SK-N-SH (cell line): ENCODE measurements around the gene AP3D1.

Source experiments
- CHD2 ChIP-seq: fragments of 150-350 bp; IDR thresholded peaks from 2 replicates; pipeline ENCODE4 v1.6.1; 2018; ENCODE audit warnings: low read length; ENCODE audit not compliant: partially characterized antibody
- EP300 ChIP-seq, 2 experiments: IDR thresholded peaks; 2 replicates each; pipeline versions ENCODE4 v1.4.0 to v1.6.1; 2012; ENCODE audit warnings: borderline replicate concordance in 1 of 2, low read depth in 1 of 2, low read length in 1 of 2
- FOXM1 ChIP-seq: IDR thresholded peaks from 2 replicates; pipeline ENCODE4 v1.4.0; 2012; ENCODE audit warnings: low read depth, mild to moderate bottlenecking
- GABPA ChIP-seq: IDR thresholded peaks from 2 replicates; pipeline ENCODE4 v1.4.0; 2012; ENCODE audit warnings: low read depth, mild to moderate bottlenecking
- MEF2A ChIP-seq: IDR thresholded peaks from 2 replicates; pipeline ENCODE4 v1.4.0; 2012; ENCODE audit warnings: low read depth, borderline replicate concordance
- MXI1 ChIP-seq: IDR thresholded peaks from 2 replicates; pipeline ENCODE4 v1.6.1; 2012; ENCODE audit warnings: mild to moderate bottlenecking, low read depth, low read length, improper control_type of control experiment
- POLR2AphosphoS5 ChIP-seq: IDR thresholded peaks from 2 replicates; pipeline ENCODE4 v1.6.1; 2012; ENCODE audit warnings: low read depth, low read length
- SIN3A ChIP-seq: IDR thresholded peaks from 2 replicates; pipeline ENCODE4 v1.6.1; 2012; ENCODE audit warnings: low read depth, mild to moderate bottlenecking, low read length, moderate library complexity, borderline replicate concordance
- YY1 ChIP-seq: IDR thresholded peaks from 2 replicates; pipeline ENCODE4 v1.4.0; 2012; ENCODE audit warnings: low read depth, mild to moderate bottlenecking
- TF ChIP-seq, protein P1 (sequence below): fragments of 150-350 bp; IDR thresholded peaks from 2 replicates; pipeline ENCODE4 v1.6.1; 2017; ENCODE audit warnings: antibody characterized with exemption, low read length, low read depth, borderline replicate concordance
- TF ChIP-seq, protein P2 (sequence below): fragments of 200-600 bp; sonication (generic); IDR thresholded peaks from 2 replicates; pipeline ENCODE4 v1.6.1; 2017; ENCODE audit warnings: antibody characterized with exemption, mild to moderate bottlenecking, moderate library complexity
- TF ChIP-seq, protein P3 (sequence below): fragments of 150-350 bp; IDR thresholded peaks from 2 replicates; pipeline ENCODE4 v1.6.1; 2016; ENCODE audit warnings: mild to moderate bottlenecking, low read depth, low read length

DNA sequence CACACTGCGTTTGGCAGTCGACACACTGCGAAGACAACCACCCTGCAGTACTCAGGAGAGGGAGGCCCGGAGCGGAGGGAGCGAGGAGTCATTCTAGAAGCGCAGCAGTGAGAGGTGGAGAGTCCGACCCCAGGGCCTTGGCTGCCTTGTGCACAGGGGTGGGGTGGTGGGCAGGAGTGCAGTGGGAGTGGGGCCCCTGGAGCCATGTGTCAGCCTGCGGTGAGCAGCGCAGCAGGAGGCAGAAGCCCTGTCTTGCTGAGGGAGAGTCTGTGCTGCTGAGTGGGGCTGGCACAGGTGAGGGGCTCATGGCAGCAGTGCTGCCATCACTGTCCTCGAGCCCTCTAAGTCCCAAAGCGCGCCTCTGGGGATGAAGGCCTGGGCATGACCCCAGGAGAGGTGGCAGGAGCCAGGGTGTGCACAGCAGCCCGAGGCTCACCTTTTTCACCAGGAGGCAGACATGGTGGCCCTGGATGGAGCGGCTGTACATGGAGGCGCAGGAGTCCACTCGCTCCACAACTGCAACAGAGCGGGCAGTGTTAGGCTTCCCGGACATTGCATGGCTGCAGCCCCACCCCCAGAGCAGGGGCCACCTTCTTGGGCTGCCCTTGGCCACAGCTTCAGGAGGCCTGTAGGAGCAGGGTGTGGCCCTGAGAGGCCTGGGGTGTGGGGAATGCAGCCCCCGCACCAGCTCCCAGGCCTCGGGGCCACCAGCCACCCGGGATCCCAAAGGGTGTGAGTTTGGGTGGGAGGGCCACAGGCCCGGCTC lies 42.9 kb downstream of the AP3D1 start:
- TF ChIP-seq SIN3A (no peak), POLR2AphosphoS5 (no peak), MXI1 (no peak), GABPA (no peak), CHD2 (no peak), FOXM1 (no peak), YY1 (no peak), EP300 (IDR thresholded peaks at IDR 0.05; ENCODE audit: borderline replicate concordance in 1 of 2, low read depth in 1 of 2, low read length in 1 of 2) (no peak), MEF2A (no peak)
- TF ChIP-seq, protein P1, sequence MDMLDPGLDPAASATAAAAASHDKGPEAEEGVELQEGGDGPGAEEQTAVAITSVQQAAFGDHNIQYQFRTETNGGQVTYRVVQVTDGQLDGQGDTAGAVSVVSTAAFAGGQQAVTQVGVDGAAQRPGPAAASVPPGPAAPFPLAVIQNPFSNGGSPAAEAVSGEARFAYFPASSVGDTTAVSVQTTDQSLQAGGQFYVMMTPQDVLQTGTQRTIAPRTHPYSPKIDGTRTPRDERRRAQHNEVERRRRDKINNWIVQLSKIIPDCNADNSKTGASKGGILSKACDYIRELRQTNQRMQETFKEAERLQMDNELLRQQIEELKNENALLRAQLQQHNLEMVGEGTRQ: no peak
- TF ChIP-seq, protein P2, sequence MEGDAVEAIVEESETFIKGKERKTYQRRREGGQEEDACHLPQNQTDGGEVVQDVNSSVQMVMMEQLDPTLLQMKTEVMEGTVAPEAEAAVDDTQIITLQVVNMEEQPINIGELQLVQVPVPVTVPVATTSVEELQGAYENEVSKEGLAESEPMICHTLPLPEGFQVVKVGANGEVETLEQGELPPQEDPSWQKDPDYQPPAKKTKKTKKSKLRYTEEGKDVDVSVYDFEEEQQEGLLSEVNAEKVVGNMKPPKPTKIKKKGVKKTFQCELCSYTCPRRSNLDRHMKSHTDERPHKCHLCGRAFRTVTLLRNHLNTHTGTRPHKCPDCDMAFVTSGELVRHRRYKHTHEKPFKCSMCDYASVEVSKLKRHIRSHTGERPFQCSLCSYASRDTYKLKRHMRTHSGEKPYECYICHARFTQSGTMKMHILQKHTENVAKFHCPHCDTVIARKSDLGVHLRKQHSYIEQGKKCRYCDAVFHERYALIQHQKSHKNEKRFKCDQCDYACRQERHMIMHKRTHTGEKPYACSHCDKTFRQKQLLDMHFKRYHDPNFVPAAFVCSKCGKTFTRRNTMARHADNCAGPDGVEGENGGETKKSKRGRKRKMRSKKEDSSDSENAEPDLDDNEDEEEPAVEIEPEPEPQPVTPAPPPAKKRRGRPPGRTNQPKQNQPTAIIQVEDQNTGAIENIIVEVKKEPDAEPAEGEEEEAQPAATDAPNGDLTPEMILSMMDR: no peak
- TF ChIP-seq, protein P3, sequence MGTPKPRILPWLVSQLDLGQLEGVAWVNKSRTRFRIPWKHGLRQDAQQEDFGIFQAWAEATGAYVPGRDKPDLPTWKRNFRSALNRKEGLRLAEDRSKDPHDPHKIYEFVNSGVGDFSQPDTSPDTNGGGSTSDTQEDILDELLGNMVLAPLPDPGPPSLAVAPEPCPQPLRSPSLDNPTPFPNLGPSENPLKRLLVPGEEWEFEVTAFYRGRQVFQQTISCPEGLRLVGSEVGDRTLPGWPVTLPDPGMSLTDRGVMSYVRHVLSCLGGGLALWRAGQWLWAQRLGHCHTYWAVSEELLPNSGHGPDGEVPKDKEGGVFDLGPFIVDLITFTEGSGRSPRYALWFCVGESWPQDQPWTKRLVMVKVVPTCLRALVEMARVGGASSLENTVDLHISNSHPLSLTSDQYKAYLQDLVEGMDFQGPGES: no peak
